Lower leg skin (tissue), 4 donors: Measurements from ENCODE around the gene MYT1. TPM values are rescaled to one million over a fixed set of nuclear protein-coding genes. Genes with fewer than 3 reads are reported as not detected.

ENCODE experiments used
- DNase-seq, 2 donors: peaks; one replicate each; pipeline ENCODE4 v3.0.0-alpha.2; 2019; ENCODE audit warnings: low spot score in 2 of 2
- H3K4me3 ChIP-seq: fragments of 200-600 bp; sonication (generic); 2 replicates; pipeline ENCODE4 v1.5.1; 2017; ENCODE audit warnings: mild to moderate bottlenecking, low read depth; ENCODE audit not compliant: poor library complexity, severe bottlenecking
- POLR2A ChIP-seq, 2 donors: fragments of 450-650 bp; IDR thresholded peaks; one replicate each; pipeline ENCODE4 v1.6.1; 2016 to 2017; ENCODE audit warnings: antibody characterized with exemption in 2 of 2, mild to moderate bottlenecking in 1 of 2, moderate library complexity in 1 of 2
- WGBS, 2 donors: methylation state at CpG; one replicate each; pipeline ENCODE4 v1.1.5; 2018; 5-methylcytosine and 5-hydroxymethylcytosine counted together
- intact Hi-C: fragments of 100-400 bp; cut with DNase I; formaldehyde crosslinking; loops from one replicate; pipeline ENCODE4 v1.15.0; 2023; ENCODE audit warnings: low total_unique reads
- total RNA-seq, 4 donors: library from RNA; depleted of rRNA; stranded (reverse); fragments of >200 nt; gene quantifications; one replicate each; pipeline ENCODE4 v1.1.0, GENCODE V29; 2016
- TF ChIP-seq, protein P1 (sequence below), 3 donors: fragments of 450-650 bp; IDR thresholded peaks; one replicate each; pipeline ENCODE4 v1.5.1; 2016; ENCODE audit warnings: antibody characterized with exemption in 3 of 3, mild to moderate bottlenecking in 3 of 3, moderate library complexity in 2 of 3

The MYT1 gene
- total RNA-seq, 4 donors from 2014 or later = 0.26 TPM; not detected in 3

DNA sequence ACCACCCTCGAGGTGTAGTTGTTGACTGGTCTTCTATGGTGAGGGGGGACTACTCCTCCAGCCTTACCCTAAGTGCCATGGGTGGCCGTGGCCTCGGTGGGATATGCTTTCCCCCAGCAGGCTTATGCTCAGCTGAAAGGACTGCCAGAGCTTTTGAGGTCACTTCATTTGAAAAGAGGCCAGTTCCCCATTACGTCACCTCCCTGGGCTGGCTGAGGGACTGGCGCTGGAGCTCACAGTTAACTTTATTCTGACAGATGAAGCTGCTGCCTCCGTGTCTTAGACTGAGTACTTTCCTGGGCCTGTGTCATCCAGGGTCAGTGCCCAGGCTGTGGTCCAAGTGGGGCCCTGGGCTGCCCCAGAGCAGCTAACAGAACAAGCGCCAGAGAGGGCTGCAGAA, 48.5 kb downstream of the MYT1 start:
- WGBS, 2 donors = 56 to 57% methylated on average over 7 of the region's 7 CpGs
- TF ChIP-seq, protein P1, sequence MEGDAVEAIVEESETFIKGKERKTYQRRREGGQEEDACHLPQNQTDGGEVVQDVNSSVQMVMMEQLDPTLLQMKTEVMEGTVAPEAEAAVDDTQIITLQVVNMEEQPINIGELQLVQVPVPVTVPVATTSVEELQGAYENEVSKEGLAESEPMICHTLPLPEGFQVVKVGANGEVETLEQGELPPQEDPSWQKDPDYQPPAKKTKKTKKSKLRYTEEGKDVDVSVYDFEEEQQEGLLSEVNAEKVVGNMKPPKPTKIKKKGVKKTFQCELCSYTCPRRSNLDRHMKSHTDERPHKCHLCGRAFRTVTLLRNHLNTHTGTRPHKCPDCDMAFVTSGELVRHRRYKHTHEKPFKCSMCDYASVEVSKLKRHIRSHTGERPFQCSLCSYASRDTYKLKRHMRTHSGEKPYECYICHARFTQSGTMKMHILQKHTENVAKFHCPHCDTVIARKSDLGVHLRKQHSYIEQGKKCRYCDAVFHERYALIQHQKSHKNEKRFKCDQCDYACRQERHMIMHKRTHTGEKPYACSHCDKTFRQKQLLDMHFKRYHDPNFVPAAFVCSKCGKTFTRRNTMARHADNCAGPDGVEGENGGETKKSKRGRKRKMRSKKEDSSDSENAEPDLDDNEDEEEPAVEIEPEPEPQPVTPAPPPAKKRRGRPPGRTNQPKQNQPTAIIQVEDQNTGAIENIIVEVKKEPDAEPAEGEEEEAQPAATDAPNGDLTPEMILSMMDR (IDR thresholded peaks at IDR 0.05) = no peak
- TF ChIP-seq POLR2A (IDR thresholded peaks at IDR 0.05) = no peak
- H3K4me3 ChIP-seq = no peak overlapping the region
- no peak for DNase-seq
- intact Hi-C loops = no loop called here

GRCh38 chr20:64214113-64214512, 49.9 kb downstream of the MYT1 start:
- 84 to 85% methylated on average over 10 of the region's 10 CpGs for WGBS, 2 donors
- TF ChIP-seq, protein P1 (IDR thresholded peaks at IDR 0.05) = no peak
- no peak for TF ChIP-seq POLR2A (IDR thresholded peaks at IDR 0.05)
- DNase-seq = no peak
- no peak overlapping the region for H3K4me3 ChIP-seq
- intact Hi-C loops = no loop called here

- no peak for DNase-seq
- WGBS, 2 donors = 35% methylated on average over 6 of the region's 6 CpGs
- TF ChIP-seq POLR2A (IDR thresholded peaks at IDR 0.05) = no peak
- TF ChIP-seq, protein P1 (IDR thresholded peaks at IDR 0.05) = no peak
- no peak overlapping the region for H3K4me3 ChIP-seq
- intact Hi-C loops = no loop called here
Observed at GRCh38 chr20:64214952-64215351, 50.7 kb downstream of the MYT1 start.

GRCh38 chr20:64216036-64216435, 51.8 kb downstream of the MYT1 start:
- no peak overlapping the region for H3K4me3 ChIP-seq
- intact Hi-C loops = no loop called here
- 80 to 89% methylated on average over 3 of the region's 3 CpGs for WGBS, 2 donors
- TF ChIP-seq POLR2A (IDR thresholded peaks at IDR 0.05) = no peak
- TF ChIP-seq, protein P1 (IDR thresholded peaks at IDR 0.05) = no peak
- DNase-seq = no peak

GRCh38 chr20:64216910-64217309, 52.7 kb downstream of the MYT1 start:
- intact Hi-C loops = no loop called here
- DNase-seq = no peak
- H3K4me3 ChIP-seq = no peak overlapping the region
- TF ChIP-seq POLR2A (IDR thresholded peaks at IDR 0.05) = no peak
- TF ChIP-seq, protein P1 (IDR thresholded peaks at IDR 0.05) = no peak
- 88 to 97% methylated on average over 10 to 11 of the region's 11 CpGs for WGBS, 2 donors

DNA sequence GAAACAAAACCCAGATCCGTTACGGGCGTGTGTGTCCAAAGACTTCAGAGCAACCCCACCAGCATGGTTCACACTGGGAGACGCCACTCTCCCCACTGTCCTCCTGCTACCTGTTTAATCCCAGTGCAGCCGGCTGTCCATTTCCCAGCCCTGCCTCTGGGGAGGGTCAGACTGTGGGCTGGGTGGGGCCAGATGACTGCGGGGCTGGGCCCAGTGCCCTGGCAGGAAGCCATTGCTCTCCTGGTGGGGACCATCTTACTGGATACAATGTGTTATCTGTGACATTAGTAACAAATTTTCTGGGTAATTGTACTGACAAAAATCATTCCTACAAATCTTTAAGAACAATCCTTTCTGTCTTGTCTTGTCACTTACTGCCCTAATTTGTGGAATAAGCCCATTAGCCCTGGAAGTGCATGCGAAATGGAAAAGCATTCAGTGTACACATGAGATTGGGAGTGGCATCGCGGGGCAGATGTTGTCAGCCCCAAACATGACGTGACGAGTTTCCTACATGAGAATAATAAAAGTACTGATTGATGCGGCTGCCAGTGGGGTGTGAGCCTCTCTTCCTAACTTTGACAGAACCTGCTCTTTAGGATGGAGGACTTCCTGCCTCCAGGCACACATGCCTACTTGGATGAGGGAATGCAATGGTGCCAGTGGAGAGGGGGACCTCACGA, 53.4 kb downstream of the MYT1 start:
- 38 to 42% methylated on average over 13 of the region's 13 CpGs for WGBS, 2 donors
- no peak for DNase-seq
- H3K4me3 ChIP-seq = no peak overlapping the region
- intact Hi-C loops = no loop called here
- TF ChIP-seq, protein P1 (IDR thresholded peaks at IDR 0.05) = no peak
- no peak for TF ChIP-seq POLR2A (IDR thresholded peaks at IDR 0.05)
